NCI-H1694 treated with DMSO at 0.1 percent for 48 hours (cell line): ENCODE results near the gene LAMA4.
A peak's percentile ranks its signal among the peaks of the same experiment; 100 is the strongest.

Experiments used
- DNase-seq: peaks from one replicate; lab custom pipeline; 2025; lab: John Stamatoyannopoulos, UW

The LAMA4 gene

GRCh38 chr6:112253841-112254816, at the start of gene LAMA4:
Gene LAMA4 (minus strand): TSS chr6:112254567. CDS start chr6:112254150, 417 bp downstream.
- DNase-seq, result no peak

DNA sequence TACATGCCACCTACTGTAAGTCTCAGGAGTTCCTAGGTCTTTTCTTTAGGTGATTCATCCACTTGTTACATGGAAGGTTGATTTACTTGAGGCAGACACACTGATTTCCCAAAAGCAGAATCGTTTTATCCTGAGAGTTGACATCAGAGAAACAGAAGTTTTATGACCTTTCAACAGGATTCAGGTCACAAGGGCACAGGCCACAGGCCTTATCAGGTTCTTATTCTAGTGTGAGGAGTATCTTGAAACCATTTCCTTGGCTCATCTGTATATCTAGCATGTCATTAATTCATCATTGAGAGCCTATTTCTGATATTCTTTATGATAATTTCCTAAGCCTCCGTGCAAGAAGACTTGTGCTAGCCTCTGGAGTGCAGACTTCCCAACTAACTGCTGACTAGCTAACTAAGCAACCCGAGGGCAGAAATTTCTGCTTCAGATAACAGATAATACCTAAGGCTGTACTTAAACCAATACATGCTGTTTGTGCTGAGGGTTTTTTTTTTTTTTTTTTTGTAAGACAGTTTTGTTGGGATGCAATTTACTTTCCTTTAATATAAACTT, 47.9 kb upstream of the LAMA4 start:
- no peak for DNase-seq

DNA sequence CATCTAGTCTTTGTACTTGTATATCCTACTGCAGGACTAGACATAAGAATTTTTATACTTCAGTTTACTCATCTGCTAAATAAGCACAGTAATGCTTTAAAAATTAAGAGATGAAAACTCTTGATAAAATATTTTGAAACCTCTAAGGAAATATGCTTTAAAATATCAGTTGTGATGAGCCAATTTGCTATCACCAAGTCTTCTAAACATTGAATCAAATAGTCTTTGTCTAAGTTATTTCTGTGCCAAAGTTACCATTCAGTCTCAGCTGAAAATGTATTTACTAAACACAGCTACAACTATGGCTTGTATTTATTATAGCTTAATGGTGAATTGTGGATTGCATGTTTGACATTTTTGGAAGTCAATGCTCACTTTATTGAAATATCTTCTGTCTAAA, 46.5 kb upstream of the LAMA4 start:
- DNase-seq, result no peak

GRCh38 chr6:112298816-112299281, 44.5 kb upstream of the LAMA4 start:
- DNase-seq, result no peak

DNA sequence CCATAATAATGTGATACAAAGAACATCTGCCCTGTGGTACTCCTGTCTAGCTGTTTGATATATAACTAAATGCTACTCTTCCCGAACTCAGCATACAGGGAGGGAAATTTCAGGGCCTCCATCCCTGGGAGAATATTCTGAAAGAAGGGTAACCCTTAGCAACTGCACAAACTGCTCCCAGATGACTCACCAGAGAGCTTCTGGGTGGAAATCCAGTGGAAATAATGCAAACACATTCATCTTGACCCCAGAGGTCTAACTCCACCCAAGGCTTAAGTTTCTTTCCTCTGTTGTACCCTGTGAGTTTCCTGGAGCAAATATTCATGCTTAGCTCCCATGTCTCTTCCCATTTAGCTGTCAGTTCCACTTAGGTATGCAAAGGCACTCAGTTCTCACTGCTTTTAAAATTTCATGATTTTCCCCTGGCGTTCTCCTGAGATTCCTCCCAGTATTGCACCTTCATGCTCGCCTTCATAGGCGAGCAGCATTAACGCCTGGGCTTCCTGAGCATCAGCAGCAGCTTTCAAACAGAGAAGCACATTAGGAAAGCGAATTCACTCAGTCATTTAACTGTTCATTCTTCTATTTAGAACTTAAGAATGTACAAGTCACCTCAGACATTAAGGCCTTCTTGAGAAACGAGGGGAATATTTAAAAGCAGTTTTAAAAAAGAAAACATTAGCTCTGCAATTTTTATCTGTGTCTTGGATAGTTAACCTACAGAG, 43.8 kb upstream of the LAMA4 start:
- no peak for DNase-seq

DNA sequence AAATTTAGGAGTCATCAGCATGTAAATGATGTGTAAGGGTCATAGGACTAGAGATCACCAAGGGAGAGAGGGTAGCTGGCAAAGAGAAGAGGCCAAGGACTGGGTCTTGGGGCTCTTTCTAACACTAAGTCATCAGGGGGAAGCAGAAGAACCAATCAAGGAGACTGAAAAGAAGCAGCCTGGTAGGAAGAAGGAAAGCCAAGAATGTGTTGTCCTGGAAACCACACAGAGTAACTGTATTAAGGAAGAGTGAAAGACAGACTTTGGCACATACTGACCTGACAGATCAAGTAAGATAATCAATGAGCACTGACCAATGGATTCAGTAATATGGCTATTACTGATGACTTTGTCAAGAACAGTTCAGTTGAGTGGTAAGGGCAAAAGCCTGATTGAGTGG, 42.3 kb upstream of the LAMA4 start:
- DNase-seq, result no peak

DNA sequence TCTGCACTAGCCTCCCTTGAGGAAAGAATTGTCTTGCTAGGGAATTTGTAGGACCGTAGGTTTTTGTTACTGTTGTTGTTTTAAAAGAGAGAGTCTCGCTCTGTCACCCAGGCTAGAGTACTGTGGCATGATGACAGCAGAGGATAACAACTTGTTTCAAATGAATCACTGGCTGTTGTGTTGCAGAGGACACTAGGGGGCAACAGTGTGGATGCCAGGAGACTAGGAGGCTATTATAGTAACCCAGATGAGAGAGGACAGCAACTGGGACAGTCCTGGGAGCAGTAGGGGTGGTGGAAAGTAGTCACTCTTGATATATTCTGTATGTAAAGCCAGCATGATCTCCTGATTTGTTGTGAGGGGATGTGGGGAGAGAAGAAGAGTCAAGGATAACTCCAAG, 41.8 kb upstream of the LAMA4 start:
- DNase-seq, result no peak

DNA sequence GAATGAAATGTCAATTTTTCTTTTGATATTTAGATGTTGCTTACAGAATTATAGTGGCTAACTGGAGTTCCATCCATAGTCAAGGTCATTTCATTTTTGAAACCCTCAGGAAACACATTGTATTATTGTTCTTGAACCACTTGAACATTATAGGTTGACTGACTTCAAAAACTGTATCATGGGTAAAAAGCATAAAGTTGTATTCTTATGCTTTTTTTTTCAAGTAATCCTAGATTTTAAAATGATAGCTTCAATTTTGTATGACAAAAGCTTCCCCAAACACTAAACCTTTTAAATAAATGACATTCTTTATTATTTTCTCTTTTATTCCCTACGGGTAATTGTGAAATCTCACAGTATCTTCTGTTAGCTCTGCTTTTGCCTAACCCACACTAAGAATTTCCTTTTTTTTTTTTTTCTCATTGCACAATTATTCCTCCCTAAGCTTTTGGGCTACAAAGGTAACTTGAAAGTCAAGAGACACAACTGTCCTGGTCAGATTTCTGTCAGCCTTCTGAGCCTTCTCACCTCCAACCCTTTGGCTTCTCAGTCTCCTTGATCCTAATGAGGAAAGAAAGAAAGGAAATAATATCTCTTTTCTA, 36.9 kb upstream of the LAMA4 start:
- no peak for DNase-seq

- DNase-seq, result no peak
These were observed 34.7 kb upstream of the LAMA4 start for GRCh38 chr6:112289038-112289566.

DNA sequence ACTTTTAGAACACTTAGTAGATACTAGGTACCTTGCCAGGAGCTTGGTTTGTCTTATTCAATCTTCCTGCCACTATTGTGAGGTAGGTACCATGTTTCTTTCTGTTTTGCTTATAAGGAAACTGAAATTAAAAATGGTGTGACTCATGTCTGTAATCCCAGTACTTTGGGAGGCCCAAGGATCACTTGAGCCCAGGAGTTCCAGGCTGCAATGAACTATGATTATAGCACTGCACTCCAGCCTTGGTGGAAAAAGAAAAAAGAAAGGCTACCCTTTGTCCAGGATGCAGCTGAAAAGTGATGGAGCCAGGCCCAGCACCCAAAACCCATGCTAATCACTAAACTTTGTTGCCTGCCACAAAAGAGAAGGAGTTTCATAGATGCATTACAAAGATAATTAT, 34.1 kb upstream of the LAMA4 start:
- DNase-seq, result no peak

DNA sequence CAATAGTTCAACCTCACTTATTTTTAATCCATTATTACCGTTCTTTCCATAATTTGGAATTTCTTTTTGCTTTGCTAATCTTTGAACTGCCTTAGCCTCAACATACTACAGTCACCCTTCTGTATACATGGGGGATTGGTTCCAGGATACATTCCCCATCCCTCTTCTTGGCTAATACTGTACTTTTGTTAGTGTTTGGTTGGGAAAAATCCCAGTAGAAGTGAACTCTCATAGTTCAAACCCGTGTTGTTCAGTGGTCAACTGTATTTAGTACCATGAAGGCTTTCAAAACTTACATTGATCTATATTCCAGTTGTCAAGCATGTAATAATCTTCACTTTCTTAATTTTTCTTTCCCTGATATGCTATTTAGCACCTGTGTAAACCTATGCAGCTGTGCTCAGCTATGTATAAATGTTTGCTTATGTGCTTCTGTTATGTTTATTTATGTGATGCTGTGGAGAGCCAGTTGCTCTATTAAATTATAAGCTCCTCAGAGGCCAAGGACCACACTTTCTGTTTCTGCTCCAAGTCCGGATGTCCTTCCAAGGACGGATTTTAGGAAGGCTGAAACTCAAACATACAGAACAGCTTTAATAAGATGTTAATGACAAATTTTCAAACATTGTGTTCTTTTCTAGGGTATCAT, 33.3 kb upstream of the LAMA4 start:
- DNase-seq, result no peak

DNA sequence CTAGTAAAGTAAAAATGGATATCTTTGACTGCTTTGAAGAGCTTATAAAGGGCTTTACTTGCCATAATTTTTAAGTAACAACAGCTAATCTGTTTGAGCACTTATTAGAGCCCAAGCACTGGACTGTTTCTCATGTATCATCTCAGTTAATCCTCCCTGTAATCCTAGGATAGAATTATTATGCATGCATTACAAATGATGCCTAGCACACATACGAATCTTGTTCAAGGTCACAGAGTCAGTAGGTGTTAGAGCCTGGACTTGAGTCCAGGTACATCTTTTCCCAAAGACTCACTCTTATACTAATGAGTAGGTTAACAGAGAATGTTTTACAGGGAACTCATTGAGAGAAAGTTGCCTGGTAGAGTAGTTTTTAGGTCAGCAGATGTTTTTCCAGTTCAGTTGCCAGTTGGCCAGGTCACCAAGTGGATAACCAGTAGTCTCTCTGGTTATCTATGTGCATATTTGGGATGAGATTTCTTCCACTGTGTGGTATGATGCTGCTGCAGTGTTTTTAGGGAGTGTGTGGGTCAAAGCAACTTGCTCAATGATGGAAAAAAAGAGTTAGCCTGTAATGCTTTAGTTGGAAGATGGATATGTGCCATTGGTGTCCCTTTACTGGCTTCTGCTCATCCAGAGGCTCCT, 32.3 kb upstream of the LAMA4 start:
- DNase-seq, result no peak

GRCh38 chr6:112286010-112286409, 31.6 kb upstream of the LAMA4 start:
- no peak for DNase-seq

GRCh38 chr6:112284603-112285002, 30.2 kb upstream of the LAMA4 start:
- no peak for DNase-seq

GRCh38 chr6:112283621-112284020, 29.3 kb upstream of the LAMA4 start:
- no peak for DNase-seq

GRCh38 chr6:112281821-112282615, 27.7 kb upstream of the LAMA4 start:
- DNase-seq, result peak; percentile 32

GRCh38 chr6:112279031-112279935, 24.9 kb upstream of the LAMA4 start:
- no peak for DNase-seq

- DNase-seq, result no peak
These were observed 21.0 kb upstream of the LAMA4 start for GRCh38 chr6:112275365-112275764.

DNA sequence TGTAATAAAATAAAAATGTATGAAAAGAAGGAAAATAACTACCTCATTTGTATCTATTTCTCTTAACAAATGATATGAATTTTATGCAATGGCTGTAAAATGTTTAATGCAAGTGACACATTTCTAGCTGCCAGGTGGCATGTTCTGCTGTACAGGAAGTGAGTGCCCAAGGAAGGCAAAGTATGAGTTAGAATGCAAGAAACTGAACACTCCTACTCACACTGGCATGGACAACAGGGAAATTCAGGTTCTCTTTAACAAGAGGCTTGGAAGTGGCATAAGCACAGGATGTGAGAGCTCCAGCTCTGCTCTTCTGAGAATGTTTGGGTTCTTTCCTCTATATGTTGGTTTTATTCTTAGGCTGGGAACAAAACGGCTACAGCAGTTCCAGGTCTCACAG, 20.4 kb upstream of the LAMA4 start:
- DNase-seq, result no peak
